Measurements from ENCODE around the gene GMPR2. TPM values are rescaled to one million over a fixed set of nuclear protein-coding genes. Genes with fewer than 3 reads are reported as not detected.
A peak's percentile ranks its signal among the peaks of the same experiment; 100 is the strongest.

Gene GMPR2
- total and polyA plus RNA-seq, 2 of the 13 experiments (the other 11 are each of a cell fraction or from before 2014, with no cell fraction given), result 210 to 273 TPM

DNA sequence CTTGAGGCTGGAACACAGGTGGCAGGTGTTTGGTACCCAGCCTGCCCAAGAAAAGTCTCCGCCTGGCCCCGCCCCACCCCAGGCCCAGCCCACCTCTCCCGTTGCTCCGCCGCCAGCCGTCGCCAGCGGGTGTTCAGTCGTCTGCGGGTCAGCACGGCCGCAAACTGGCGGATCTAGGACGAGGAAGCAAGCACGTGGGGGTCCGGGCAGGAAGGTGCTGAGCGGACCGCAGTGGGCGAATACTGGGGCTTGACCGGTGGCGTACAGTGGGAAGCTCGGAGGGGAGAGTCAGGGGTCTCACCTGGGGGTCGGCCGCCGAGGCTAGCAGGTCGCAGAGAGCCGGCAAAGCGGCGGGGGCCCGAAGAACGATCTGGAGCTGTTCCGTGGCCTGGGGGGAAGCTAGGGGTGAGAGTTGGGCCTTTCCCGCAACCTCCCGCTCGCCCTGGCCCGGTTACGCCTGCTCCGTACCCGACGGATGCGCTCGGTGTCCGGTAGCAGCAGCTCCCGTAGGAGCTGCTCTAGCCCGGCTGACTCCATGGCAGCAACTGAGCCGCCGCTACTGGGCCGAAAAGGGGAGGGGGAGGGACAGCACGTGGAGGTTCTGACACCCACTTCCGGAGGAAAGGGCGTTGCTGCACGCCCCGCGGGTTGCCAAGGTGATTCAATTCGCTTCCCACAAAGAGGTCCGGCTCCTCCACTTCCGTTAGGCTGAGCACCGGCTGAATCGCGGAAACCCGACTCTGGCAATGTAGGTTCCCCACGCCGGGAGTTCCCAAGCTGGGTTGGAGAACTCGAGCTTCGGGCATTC is 44.3 kb upstream of the GMPR2 start, which contains the start of gene IPO4 (continued):
- TF ChIP-seq, protein P1, sequence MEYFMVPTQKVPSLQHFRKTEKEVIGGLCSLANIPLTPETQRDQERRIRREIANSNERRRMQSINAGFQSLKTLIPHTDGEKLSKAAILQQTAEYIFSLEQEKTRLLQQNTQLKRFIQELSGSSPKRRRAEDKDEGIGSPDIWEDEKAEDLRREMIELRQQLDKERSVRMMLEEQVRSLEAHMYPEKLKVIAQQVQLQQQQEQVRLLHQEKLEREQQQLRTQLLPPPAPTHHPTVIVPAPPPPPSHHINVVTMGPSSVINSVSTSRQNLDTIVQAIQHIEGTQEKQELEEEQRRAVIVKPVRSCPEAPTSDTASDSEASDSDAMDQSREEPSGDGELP (IDR thresholded peaks at IDR 0.05; ENCODE audit: borderline replicate concordance, low read depth), result peak; percentile 89
- TF ChIP-seq ZFP36 (IDR thresholded peaks at IDR 0.05; ENCODE audit: borderline replicate concordance, low read depth, low read length, partially characterized antibody) (peak; percentile 9), NFYC (CRISPR knock-in tag; IDR thresholded peaks at IDR 0.05) (peak; percentile 73), ARNT2 (CRISPR knock-in tag; IDR thresholded peaks at IDR 0.05; ENCODE audit: low read depth) (peak; percentile 98), PAF1 (CRISPR knock-in tag; IDR thresholded peaks at IDR 0.05) (peak; percentile 57; the same call in 1 of the 2 replicates), HNRNPK (IDR thresholded peaks at IDR 0.05; ENCODE audit: low read depth, low read length, poor library complexity, severe bottlenecking) (no peak), HES4 (CRISPR knock-in tag; IDR thresholded peaks at IDR 0.05; ENCODE audit: borderline replicate concordance) (peak; percentile 62), RBFOX2 (IDR thresholded peaks at IDR 0.05; ENCODE audit: low read depth, low read length) (peak; percentile 99)
- TF ChIP-seq, protein P2, sequence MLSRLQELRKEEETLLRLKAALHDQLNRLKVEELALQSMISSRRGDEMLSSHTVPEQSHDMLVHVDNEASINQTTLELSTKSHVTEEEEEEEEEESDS (CRISPR knock-in tag; IDR thresholded peaks at IDR 0.05; ENCODE audit: borderline replicate concordance), result peak; percentile 94
- TF ChIP-seq, protein P3, sequence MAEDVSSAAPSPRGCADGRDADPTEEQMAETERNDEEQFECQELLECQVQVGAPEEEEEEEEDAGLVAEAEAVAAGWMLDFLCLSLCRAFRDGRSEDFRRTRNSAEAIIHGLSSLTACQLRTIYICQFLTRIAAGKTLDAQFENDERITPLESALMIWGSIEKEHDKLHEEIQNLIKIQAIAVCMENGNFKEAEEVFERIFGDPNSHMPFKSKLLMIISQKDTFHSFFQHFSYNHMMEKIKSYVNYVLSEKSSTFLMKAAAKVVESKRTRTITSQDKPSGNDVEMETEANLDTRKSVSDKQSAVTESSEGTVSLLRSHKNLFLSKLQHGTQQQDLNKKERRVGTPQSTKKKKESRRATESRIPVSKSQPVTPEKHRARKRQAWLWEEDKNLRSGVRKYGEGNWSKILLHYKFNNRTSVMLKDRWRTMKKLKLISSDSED (CRISPR knock-in tag; IDR thresholded peaks at IDR 0.05), result no peak; the same call in 1 of the 2 replicates
- TF ChIP-seq, protein P4, sequence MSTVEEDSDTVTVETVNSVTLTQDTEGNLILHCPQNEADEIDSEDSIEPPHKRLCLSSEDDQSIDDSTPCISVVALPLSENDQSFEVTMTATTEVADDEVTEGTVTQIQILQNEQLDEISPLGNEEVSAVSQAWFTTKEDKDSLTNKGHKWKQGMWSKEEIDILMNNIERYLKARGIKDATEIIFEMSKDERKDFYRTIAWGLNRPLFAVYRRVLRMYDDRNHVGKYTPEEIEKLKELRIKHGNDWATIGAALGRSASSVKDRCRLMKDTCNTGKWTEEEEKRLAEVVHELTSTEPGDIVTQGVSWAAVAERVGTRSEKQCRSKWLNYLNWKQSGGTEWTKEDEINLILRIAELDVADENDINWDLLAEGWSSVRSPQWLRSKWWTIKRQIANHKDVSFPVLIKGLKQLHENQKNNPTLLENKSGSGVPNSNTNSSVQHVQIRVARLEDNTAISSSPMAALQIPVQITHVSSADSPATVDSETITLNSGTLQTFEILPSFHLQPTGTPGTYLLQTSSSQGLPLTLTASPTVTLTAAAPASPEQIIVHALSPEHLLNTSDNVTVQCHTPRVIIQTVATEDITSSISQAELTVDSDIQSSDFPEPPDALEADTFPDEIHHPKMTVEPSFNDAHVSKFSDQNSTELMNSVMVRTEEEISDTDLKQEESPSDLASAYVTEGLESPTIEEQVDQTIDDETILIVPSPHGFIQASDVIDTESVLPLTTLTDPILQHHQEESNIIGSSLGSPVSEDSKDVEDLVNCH (CRISPR knock-in tag; IDR thresholded peaks at IDR 0.05), result no peak
- TF ChIP-seq, protein P5, sequence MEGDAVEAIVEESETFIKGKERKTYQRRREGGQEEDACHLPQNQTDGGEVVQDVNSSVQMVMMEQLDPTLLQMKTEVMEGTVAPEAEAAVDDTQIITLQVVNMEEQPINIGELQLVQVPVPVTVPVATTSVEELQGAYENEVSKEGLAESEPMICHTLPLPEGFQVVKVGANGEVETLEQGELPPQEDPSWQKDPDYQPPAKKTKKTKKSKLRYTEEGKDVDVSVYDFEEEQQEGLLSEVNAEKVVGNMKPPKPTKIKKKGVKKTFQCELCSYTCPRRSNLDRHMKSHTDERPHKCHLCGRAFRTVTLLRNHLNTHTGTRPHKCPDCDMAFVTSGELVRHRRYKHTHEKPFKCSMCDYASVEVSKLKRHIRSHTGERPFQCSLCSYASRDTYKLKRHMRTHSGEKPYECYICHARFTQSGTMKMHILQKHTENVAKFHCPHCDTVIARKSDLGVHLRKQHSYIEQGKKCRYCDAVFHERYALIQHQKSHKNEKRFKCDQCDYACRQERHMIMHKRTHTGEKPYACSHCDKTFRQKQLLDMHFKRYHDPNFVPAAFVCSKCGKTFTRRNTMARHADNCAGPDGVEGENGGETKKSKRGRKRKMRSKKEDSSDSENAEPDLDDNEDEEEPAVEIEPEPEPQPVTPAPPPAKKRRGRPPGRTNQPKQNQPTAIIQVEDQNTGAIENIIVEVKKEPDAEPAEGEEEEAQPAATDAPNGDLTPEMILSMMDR (CRISPR knock-in tag; IDR thresholded peaks at IDR 0.05), result peak; percentile 49
- TF ChIP-seq, protein P6, sequence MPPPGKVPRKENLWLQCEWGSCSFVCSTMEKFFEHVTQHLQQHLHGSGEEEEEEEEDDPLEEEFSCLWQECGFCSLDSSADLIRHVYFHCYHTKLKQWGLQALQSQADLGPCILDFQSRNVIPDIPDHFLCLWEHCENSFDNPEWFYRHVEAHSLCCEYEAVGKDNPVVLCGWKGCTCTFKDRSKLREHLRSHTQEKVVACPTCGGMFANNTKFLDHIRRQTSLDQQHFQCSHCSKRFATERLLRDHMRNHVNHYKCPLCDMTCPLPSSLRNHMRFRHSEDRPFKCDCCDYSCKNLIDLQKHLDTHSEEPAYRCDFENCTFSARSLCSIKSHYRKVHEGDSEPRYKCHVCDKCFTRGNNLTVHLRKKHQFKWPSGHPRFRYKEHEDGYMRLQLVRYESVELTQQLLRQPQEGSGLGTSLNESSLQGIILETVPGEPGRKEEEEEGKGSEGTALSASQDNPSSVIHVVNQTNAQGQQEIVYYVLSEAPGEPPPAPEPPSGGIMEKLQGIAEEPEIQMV (CRISPR knock-in tag; IDR thresholded peaks at IDR 0.05; ENCODE audit: low read depth), result peak; percentile 84; the same call in 1 of the 2 replicates
- TF ChIP-seq, protein P7, sequence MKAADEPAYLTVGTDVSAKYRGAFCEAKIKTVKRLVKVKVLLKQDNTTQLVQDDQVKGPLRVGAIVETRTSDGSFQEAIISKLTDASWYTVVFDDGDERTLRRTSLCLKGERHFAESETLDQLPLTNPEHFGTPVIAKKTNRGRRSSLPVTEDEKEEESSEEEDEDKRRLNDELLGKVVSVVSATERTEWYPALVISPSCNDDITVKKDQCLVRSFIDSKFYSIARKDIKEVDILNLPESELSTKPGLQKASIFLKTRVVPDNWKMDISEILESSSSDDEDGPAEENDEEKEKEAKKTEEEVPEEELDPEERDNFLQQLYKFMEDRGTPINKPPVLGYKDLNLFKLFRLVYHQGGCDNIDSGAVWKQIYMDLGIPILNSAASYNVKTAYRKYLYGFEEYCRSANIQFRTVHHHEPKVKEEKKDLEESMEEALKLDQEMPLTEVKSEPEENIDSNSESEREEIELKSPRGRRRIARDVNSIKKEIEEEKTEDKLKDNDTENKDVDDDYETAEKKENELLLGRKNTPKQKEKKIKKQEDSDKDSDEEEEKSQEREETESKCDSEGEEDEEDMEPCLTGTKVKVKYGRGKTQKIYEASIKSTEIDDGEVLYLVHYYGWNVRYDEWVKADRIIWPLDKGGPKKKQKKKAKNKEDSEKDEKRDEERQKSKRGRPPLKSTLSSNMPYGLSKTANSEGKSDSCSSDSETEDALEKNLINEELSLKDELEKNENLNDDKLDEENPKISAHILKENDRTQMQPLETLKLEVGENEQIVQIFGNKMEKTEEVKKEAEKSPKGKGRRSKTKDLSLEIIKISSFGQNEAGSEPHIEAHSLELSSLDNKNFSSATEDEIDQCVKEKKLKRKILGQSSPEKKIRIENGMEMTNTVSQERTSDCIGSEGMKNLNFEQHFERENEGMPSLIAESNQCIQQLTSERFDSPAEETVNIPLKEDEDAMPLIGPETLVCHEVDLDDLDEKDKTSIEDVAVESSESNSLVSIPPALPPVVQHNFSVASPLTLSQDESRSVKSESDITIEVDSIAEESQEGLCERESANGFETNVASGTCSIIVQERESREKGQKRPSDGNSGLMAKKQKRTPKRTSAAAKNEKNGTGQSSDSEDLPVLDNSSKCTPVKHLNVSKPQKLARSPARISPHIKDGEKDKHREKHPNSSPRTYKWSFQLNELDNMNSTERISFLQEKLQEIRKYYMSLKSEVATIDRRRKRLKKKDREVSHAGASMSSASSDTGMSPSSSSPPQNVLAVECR (CRISPR knock-in tag; IDR thresholded peaks at IDR 0.05; ENCODE audit: borderline replicate concordance), result peak; percentile 100
